ENCODE results near the gene IRF2BPL. TPM values are rescaled to one million over a fixed set of nuclear protein-coding genes. Genes with fewer than 3 reads are reported as not detected.
"Not testable (repeated sequence)": the region's sequence is repeated elsewhere in the genome, so short reads cannot be mapped to it uniquely, and the experiment has no call there.

The IRF2BPL gene
- total RNA-seq, 1 experiment from 2014 or later = 27.6 TPM

DNA sequence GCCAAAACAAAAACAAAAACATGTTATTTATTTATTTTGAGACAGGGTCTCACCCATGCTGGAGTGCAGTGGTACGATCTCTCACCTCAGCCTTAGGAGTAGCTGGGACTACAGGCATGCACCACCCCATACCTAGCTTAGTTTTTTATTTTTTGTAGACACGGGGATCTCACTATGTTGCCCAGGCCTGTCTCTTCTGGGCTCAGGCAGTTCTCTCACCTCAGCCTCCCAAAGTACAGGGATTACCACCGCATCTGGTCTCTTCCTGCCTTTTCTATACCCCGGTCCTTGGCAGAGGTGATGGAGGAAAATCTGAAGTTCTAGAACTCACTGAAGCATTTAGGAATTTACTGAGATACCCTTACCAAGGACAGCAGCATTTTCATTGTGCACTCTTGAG, 6.8 kb upstream of the IRF2BPL start:
- DNase-seq (ENCODE audit: low read depth) = no peak

DNA sequence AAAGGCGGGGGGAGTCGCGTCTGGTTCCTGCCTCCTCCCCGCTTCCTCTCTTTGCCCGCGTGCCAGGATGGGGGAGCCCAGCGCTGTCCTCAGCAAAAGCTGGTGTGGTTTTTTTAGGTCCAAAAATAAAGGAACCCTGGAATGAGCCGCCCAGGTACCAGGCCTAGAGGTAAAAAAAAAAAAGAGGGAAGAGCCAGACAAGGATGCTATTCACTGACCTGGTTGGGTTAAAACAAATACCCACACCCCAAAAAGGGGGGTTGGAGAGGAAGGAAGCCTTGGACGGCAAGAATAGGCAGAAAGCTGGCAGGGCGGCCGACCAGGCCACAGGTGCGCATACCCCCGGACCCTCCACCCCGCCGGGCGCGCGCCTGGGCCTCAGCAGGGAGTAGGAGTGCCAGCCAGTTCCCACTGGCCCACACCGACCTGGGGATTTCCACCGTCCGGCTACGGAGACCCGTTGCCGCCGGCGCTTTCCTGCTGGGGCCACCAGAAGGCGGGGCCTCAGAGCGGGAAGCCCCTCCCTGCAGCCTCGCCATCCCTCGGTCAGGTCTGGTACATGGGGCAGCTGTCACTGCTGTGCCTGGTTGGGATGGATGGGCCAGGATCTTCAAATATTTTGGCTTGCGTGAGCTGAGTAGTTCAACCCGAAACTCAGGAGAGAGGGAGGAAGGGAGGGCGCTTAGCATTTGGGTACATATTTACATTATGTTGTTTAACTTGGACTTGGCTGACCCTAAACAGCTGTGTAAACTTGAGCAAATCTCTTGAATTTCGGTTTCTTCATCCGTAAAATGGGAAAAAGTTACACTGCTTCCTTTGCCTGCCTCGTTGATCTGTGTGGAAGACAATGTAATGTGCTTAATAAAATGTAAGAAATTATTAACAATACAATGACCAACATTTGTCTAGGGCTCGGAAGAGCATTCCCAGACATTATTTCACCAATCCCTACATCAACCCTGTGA, 5.4 kb upstream of the IRF2BPL start:
- DNase-seq (ENCODE audit: low read depth) = peak; percentile 89

DNA sequence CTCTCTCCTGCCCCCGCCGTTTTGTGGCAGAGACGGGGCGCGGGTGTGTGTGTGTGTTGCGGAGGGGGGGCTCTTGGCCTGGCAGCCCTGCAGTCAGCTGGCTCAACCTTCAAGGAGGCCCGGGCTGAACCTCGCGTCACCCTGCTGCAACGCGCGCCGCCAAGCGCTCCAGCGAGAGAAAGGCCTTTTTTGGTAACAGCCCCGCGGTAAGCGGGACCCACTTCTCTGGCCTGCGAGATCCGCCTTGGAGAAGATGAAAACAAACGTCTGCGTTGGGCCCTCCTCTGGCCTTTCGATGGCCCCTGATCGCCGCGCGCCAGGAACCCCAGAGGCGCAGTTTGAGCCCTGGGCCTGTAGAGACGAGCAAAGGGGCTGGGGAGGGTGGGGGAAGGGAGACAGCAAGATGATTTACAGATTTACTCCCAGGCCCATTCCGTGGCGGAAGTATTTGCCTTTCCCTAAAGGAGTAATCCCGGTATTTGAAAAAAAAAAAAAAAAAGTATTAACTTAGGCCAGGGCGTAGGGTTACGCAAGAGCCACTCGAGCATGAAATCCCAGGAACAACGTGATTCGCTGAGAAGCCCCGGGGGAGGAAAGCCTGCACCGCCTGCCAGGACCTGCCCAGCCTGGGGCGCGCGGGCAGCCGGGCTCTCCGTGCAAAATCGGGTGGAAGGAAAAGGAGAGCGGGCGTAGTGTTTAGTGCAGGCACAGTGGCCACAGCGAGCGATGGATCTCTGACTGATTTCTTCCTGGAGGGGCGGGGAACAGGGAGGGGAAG, 4.5 kb upstream of the IRF2BPL start:
- DNase-seq (ENCODE audit: low read depth) = peak; percentile 95

- no peak for DNase-seq (ENCODE audit: low read depth)
Observed at GRCh38 chr14:77032491-77032843, 4.0 kb upstream of the IRF2BPL start.

GRCh38 chr14:77031759-77032490, 3.4 kb upstream of the IRF2BPL start:
- no peak for DNase-seq (ENCODE audit: low read depth)

GRCh38 chr14:77027538-77028383, 747 bp downstream of the IRF2BPL start:
- DNase-seq (ENCODE audit: low read depth) = peak; percentile 64

DNA sequence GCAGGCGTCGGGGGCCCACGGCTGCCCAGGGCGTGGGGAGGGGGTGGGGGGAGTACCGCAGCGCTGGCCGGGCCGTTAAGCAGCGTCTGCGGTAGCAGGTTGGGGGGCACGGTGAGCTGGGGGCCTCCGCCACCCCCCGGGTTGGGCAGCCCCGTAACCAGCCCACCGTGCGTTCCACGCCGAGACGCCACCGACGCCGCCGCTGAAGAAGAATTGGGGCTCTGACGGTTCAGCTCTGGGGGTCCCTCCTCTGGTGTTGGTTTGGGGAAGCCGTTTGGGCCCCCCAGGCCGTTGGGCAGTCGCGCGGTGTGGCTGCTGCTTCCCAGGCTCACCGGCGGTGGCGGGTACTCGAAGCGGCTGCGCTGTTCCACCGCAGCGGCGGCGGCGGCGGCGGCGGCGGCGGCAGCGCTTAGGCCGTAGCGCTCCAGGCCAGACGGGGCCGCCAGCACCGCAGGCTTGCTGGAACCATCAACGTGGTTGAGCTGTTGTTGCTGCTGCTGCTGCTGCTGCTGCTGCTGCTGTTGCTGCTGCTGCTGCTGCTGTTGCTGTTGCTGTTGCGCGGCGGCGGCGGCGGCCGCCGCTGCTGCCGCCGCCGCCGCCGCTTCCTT, 1.5 kb downstream of the IRF2BPL start:
- no peak for DNase-seq (ENCODE audit: low read depth)

DNA sequence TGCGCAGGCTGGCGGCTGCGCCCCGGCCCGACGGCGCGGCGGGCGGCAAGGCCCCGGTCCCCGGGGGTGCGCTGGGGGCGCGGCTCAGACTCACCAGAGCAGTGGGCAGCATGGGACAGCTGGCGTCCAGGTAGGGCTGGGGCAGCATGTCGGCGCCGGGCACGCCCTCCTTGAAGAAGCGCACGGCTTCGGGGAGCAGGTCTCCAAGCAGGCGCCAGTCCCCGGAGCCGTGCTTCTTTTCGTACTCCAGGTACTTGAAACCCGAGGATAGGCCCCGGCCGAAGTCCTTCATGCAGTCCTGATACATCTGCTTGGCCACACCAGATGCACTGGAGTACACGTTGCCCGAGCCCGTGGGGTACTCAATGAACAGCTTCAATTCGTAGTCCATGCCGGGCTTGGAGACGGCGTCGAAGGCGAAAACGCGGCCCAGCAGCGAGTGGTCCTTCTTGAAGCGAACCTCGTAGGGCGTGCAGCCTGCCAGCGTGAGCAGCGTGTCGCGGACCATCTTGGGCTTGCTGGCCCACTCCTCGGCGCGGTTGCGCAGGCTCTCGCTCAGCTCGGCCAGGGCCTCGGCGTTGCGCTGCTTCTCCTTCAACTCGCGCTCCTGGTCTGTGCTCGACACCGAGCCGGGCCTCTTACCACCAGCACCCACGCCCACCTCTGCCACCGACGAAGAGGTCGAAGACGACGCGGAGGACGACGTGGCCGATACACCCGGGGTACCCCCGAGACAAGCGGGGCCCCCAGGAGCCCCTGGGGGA, 2.2 kb downstream of the IRF2BPL start:
- no peak for DNase-seq (ENCODE audit: low read depth)

- no peak for DNase-seq (ENCODE audit: low read depth)
Observed at GRCh38 chr14:77025744-77026165, 2.8 kb downstream of the IRF2BPL start.

DNA sequence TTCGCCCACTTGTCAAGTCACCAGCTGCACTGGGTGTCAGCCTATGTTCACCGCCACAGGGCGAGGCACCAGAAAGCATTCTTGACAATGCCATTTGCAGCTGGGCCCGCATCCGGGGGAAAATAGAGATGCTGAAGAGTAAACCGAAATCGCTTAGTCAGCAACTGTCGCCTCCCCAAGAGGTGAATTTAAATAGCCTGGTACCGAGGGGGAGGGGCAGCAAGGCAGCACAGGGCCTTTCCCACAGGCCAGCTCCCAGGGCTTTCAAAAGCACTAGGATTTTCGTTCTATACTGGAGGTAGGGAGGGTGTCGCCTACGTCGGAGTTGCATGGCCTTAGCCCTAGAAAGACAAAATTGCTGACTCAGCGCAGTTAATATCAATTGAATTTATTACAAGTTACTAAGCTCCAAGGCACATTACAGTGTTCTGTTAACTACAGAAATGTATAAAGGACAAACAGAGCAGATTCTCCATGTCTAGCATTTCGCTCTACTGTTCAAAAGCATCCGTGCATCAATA, 4.3 kb downstream of the IRF2BPL start:
- DNase-seq (ENCODE audit: low read depth) = no peak

DNA sequence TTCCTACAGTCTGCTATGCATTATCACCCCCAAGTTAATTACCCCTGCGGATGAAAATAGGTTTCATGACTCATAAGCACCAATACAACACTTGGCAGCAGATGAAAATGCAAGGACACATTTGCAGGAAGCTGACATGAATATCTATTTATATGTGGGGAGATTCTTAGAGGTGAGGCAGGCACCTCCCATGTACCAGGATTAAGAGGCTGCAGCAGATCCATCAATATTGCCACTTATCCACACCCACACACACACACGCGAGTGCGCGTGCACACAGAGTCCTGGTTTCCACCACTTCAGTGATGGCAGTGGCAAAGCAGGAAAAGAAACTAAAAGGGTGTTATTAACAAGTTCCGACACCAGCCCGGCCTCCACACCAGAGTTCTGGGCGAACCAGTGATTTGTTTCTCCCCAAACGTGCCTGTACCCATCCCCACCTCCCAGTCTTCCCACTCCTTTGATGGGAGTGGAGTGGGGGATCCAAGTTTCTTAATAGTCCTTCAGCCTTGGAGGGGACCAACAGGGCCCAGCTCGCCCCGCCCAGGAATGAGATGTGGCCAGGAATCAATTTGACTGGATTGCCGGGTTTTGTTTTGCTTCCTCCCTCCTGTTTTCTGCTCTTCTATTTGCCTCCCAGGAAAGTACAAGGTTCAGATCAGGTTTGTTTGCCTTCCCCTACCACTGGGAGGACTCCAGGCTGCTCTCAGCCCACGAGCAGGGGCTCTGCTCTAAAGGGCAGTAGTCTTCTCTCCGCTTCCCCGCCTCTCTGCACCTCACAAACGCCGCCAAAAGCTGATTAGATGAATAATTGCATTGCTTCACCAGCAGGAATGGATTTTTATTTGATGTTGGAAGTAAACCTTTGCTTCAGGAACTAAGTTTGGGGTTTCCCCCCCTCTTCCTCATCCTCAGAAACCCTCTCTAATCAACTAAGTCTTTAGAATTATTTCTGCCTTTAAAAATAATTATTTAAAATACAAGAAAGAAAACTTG, 5.2 kb downstream of the IRF2BPL start:
- no peak for DNase-seq (ENCODE audit: low read depth)

DNA sequence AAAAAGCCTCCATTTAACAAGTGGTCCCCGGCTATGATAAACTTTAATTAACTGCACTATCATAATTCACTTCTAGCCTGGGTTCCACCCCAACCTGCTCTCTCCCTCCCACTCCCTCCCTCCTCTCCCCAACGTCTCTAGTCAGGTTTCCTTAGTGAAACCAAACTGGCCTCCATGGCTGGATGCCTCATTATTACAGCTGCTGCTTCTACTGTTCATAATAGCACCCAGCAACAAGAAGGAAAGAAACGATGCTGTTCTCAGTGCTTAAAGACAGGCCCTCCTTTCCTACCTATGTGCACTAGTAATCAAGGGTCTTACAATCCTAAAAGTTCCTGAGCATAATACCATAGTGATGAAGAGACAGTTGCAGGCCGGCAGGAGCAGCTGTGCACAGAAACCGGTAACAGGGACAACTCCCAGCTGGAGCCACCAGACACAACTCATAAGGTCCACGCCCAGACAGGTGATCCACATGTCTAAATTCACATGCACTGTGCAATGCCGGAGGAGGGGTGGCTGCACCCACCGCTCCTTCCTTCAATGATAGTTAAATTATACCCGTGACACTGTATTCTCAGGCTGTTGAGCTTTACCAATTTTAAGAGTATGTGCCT, 6.2 kb downstream of the IRF2BPL start:
- DNase-seq (ENCODE audit: low read depth) = no peak

DNA sequence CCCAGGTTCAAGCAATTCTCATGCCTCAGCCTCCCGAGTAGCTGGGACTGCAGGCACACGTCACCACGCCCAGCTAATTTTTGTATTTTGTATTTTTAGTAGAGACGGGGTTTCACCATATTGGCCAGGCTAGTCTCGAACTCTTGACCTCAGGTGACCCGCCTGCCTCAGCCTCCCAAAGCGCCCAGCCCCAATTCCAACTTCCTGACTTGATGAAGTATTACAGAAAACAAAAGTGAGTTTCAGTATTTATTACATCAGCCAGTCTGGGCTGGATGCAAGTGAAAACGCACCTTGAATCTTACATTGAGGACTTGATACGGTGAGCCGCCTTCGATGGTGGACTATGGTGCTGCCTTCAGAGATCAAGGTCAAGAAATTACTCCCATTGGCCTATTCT, 7.1 kb downstream of the IRF2BPL start:
- not testable (repeated sequence) for DNase-seq (ENCODE audit: low read depth)

DNA sequence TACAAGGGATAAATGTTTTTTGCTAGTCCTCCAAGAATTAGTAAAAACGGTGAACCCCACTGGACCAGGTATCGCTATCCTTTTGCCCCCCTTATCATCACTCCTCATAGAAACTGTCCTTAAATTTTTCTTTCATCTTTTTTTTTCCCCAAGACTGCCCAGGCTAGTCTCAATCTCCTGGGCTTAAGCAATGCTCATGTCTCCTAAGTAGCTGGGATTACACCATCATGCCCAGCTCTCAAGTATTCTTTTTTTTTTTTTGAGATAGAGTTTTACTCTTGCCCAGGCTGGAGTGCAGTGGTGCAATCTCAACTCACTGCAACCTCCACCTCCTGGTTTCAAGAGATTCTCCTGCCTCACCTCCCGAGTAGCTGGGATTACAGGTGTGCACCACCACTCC, 9.7 kb downstream of the IRF2BPL start:
- DNase-seq (ENCODE audit: low read depth) = no peak

DNA sequence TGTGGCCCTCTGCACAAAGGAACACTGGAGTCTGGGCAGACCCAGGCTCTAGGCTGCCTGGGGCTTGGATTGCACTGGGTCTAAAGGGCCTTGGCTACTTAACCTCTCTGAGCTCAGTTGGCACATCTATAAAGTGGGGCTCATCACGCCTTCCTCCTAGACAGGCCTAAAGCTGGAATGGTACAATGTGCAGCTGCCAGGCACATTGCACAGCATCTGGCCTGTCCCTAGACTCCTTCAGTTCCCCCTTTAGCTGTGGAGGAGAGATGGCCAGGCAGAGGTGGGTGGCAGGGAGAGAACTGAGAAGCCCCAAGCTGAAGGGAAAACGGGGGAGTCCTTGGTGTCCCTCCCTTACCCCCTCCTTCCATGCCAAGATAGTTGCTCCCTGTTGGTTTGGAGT, 10.8 kb downstream of the IRF2BPL start:
- DNase-seq (ENCODE audit: low read depth) = no peak

DNA sequence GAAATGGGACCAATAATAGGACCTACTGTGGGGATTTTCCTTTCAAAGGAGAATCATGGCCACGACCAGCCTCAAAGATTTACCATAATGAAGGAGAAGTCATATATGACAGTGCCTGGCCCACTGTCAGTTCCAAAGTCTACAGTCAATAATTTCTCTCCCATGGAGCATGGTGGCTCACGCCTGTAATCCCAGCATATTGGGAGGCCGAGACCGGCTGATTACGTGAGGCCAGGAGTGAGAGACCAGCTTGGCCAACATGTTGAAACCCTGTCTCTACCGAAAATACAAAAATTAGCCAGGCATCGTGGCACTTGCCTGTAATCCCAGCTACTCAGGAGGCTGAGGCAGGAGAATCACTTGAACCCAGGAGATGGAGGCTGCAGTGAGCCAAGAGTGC, 13.8 kb downstream of the IRF2BPL start:
- DNase-seq (ENCODE audit: low read depth) = no peak

- no peak for DNase-seq (ENCODE audit: low read depth)
Observed at GRCh38 chr14:77014004-77014604, 14.4 kb downstream of the IRF2BPL start.

Measured in HT1080 (cell line).